ENCODE data around the gene MAGT1.

DNA sequence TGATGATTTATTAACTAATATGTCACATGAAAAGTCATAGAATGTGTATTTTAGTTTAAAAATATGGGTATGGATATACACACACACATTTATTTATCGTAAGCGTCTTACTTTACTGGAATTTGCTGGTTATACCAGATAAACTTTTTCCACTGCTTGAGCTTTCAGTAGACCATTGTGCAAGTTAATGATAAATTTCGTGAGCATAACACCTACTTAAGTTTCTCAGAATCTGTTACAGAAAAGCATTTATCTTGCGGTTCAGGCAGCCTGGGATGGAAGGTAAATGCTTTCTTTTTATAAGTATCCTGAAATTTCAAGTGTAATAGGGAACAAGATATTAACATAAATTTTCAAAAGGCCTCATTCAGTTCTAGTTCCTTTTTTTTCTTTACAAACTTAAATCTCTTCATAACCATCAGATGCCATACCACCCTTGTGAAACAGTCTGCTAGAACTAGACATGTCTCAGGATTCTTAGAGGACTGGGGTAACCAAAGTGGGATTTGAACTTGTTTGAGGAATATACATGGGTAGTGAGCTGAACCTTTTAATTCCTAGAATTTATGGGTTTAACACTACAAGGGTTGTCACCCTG, 42.9 kb upstream of the MAGT1 start:
- TF ChIP-seq, protein P1, sequence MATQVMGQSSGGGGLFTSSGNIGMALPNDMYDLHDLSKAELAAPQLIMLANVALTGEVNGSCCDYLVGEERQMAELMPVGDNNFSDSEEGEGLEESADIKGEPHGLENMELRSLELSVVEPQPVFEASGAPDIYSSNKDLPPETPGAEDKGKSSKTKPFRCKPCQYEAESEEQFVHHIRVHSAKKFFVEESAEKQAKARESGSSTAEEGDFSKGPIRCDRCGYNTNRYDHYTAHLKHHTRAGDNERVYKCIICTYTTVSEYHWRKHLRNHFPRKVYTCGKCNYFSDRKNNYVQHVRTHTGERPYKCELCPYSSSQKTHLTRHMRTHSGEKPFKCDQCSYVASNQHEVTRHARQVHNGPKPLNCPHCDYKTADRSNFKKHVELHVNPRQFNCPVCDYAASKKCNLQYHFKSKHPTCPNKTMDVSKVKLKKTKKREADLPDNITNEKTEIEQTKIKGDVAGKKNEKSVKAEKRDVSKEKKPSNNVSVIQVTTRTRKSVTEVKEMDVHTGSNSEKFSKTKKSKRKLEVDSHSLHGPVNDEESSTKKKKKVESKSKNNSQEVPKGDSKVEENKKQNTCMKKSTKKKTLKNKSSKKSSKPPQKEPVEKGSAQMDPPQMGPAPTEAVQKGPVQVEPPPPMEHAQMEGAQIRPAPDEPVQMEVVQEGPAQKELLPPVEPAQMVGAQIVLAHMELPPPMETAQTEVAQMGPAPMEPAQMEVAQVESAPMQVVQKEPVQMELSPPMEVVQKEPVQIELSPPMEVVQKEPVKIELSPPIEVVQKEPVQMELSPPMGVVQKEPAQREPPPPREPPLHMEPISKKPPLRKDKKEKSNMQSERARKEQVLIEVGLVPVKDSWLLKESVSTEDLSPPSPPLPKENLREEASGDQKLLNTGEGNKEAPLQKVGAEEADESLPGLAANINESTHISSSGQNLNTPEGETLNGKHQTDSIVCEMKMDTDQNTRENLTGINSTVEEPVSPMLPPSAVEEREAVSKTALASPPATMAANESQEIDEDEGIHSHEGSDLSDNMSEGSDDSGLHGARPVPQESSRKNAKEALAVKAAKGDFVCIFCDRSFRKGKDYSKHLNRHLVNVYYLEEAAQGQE (IDR thresholded peaks at IDR 0.05; ENCODE audit: low read depth, low read length): no peak
- TF ChIP-seq, protein P2, sequence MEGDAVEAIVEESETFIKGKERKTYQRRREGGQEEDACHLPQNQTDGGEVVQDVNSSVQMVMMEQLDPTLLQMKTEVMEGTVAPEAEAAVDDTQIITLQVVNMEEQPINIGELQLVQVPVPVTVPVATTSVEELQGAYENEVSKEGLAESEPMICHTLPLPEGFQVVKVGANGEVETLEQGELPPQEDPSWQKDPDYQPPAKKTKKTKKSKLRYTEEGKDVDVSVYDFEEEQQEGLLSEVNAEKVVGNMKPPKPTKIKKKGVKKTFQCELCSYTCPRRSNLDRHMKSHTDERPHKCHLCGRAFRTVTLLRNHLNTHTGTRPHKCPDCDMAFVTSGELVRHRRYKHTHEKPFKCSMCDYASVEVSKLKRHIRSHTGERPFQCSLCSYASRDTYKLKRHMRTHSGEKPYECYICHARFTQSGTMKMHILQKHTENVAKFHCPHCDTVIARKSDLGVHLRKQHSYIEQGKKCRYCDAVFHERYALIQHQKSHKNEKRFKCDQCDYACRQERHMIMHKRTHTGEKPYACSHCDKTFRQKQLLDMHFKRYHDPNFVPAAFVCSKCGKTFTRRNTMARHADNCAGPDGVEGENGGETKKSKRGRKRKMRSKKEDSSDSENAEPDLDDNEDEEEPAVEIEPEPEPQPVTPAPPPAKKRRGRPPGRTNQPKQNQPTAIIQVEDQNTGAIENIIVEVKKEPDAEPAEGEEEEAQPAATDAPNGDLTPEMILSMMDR (IDR thresholded peaks at IDR 0.05): no peak
- TF ChIP-seq RAD21 (IDR thresholded peaks at IDR 0.05; ENCODE audit: low read length) (no peak), EP300 (IDR thresholded peaks at IDR 0.05; ENCODE audit: borderline replicate concordance in 1 of 2, low read depth in 1 of 2, low read length in 1 of 2) (no peak), FOXJ3 (CRISPR knock-in tag; IDR thresholded peaks at IDR 0.05) (no peak), EZH2phosphoT487 (IDR thresholded peaks at IDR 0.05; ENCODE audit: borderline replicate concordance, low read depth) (no peak), SIN3A (IDR thresholded peaks at IDR 0.05; ENCODE audit: borderline replicate concordance, low read depth, low read length) (no peak), GABPA (IDR thresholded peaks at IDR 0.05; ENCODE audit: low read depth) (no peak), POLR2AphosphoS5 (IDR thresholded peaks at IDR 0.05; ENCODE audit: low read depth, low read length) (no peak), SMC3 (IDR thresholded peaks at IDR 0.05; ENCODE audit: low read depth, low read length) (no peak), ELF1 (IDR thresholded peaks at IDR 0.05) (no peak)
